Measurements from ENCODE around the gene GMFB.

GRCh38 chr14:54443981-54444380, 44.8 kb downstream of the GMFB start:
- TF ChIP-seq CTCF (IDR thresholded peaks at IDR 0.05) (no peak), POLR2A (IDR thresholded peaks at IDR 0.05) (no peak)

All from vagina (tissue), 2 donors.